ENCODE results near the gene ZNF536.

ZNF536 gene

DNA sequence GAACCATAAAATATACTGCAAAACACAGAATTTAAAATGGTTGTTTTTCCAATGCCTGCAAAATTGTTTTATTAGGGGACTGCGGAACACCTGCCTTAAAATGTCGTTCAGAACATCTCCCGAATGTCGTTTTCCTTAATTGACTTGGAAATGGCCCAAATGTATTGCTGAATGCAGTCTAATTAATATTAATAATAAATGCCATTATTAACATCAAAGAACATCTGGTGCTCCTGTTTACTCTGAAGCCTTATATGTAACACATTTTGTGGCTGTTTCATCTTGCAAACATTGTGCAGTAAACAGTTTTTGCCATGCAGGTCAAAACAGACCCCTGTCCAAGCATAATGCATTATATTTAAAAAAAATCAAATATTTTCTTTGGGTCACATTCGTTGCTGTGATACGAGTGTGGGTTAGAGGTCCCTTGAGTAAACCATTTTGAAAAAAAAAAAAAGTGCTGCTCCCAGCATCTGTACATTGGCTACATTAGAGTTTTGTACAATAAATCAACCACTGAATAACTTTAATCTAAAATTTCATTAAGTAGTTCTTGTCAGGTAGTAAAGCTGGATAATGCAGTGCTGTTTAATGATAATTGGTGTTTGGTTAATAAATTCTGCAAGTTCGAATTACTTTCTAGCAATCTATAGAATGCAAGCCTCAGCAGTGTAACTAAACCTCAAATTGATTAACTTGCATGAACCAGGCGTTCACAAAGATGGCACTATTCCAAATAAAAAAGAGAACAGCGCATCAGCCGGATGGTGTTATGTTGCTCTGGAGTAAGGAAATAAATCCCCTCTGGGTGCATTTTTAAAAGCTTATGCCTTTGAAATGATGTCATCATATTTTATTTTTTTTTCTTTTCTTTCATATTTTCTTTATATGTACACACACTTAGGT, 140.2 kb downstream of the ZNF536 start:
- DNase-seq (ENCODE audit: low read depth): no peak
- H3K36me3 ChIP-seq (ENCODE audit: control insufficient read depth, insufficient read depth, low read length, severe bottlenecking): no peaks in the 10 kb centered on the region
- no peak overlapping the region for H3K4me3 ChIP-seq (ENCODE audit: low read length)
- no peaks in the 10 kb centered on the region for H3K9me3 ChIP-seq (ENCODE audit: control insufficient read depth, low read length)
- H3K4me1 ChIP-seq (ENCODE audit: control insufficient read depth, insufficient read depth, low read length): no peaks in the 10 kb centered on the region
- peaks cover 8% of the 10 kb centered on the region for H3K27me3 ChIP-seq (replicated peaks; ENCODE audit: control insufficient read depth, insufficient read depth, low read length)
- H3K9ac ChIP-seq (ENCODE audit: low read length): no peak overlapping the region

DNA sequence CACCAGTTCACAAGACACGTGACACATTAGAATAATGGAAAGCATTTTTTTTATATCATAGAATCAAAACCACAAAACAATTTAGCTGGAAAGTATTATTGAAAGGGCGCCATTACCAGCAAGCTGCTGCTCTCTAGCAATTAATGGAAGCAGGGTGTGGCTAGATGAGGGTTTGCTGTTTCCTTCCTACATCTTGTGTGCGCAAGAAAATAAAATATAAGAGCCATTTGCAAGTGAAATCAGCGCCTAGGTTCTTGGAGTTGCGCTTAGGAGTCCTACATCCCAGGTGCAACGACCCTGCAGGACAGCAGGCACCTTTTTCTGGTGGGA, 140.9 kb downstream of the ZNF536 start:
- Histone ChIP-seq H3K4me1 (ENCODE audit: control insufficient read depth, insufficient read depth, low read length) (no peaks in the 10 kb centered on the region), H3K9ac (ENCODE audit: low read length) (no peak overlapping the region), H3K36me3 (ENCODE audit: control insufficient read depth, insufficient read depth, low read length, severe bottlenecking) (no peaks in the 10 kb centered on the region), H3K27me3 (replicated peaks; ENCODE audit: control insufficient read depth, insufficient read depth, low read length) (peaks cover 8% of the 10 kb centered on the region), H3K4me3 (ENCODE audit: low read length) (no peak overlapping the region), H3K9me3 (ENCODE audit: control insufficient read depth, low read length) (no peaks in the 10 kb centered on the region)
- DNase-seq (ENCODE audit: low read depth): no peak

DNA sequence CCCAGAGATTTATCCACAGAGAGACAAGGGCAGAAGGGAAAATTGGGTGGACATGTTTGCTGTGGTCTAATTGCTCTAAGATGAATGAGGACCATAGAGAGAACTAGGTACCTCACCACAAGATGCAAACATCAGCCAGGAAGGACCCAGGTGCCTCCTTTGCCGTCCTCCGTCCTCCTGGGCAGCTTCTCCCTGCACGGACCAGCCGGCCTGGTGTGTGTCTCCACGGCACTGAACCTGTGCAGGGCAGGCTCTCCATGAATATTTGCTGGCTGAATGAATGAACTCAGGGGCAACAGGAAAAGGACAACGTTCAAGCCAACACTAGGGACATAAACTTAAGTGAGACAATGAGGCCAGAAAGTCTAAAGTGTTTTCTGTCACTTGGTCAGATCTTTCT, 143.9 kb downstream of the ZNF536 start:
- Histone ChIP-seq H3K9ac (ENCODE audit: low read length) (no peak overlapping the region), H3K27me3 (replicated peaks; ENCODE audit: control insufficient read depth, insufficient read depth, low read length) (peaks cover 1% of the 10 kb centered on the region), H3K4me3 (ENCODE audit: low read length) (no peak overlapping the region), H3K36me3 (ENCODE audit: control insufficient read depth, insufficient read depth, low read length, severe bottlenecking) (no peaks in the 10 kb centered on the region), H3K4me1 (ENCODE audit: control insufficient read depth, insufficient read depth, low read length) (no peaks in the 10 kb centered on the region), H3K9me3 (ENCODE audit: control insufficient read depth, low read length) (no peaks in the 10 kb centered on the region)
- DNase-seq (ENCODE audit: low read depth): no peak

DNA sequence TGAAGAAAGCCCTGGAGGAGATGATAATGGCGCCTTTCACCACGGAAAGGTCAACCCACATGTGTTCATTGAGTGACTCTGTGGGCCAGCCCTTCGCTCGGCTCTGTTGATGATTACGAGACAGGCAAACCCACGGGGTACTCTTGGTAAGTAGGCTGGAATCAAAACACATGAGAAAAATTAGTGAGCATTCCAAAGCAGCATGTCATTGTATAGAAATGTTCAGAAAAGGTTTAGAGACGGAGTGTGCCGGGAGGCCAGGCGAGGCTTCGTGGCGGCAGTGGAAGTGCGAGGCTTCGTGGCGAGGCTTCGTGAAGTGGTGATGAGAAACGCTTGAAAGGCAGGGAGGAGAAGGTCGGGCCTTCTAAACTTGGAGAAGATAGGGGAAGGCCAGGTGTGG, 144.3 kb downstream of the ZNF536 start:
- Histone ChIP-seq H3K36me3 (ENCODE audit: control insufficient read depth, insufficient read depth, low read length, severe bottlenecking) (no peaks in the 10 kb centered on the region), H3K9ac (ENCODE audit: low read length) (no peak overlapping the region), H3K9me3 (ENCODE audit: control insufficient read depth, low read length) (no peaks in the 10 kb centered on the region), H3K27me3 (replicated peaks; ENCODE audit: control insufficient read depth, insufficient read depth, low read length) (no peaks in the 10 kb centered on the region), H3K4me3 (ENCODE audit: low read length) (no peak overlapping the region), H3K4me1 (ENCODE audit: control insufficient read depth, insufficient read depth, low read length) (no peaks in the 10 kb centered on the region)
- no peak for DNase-seq (ENCODE audit: low read depth)

DNA sequence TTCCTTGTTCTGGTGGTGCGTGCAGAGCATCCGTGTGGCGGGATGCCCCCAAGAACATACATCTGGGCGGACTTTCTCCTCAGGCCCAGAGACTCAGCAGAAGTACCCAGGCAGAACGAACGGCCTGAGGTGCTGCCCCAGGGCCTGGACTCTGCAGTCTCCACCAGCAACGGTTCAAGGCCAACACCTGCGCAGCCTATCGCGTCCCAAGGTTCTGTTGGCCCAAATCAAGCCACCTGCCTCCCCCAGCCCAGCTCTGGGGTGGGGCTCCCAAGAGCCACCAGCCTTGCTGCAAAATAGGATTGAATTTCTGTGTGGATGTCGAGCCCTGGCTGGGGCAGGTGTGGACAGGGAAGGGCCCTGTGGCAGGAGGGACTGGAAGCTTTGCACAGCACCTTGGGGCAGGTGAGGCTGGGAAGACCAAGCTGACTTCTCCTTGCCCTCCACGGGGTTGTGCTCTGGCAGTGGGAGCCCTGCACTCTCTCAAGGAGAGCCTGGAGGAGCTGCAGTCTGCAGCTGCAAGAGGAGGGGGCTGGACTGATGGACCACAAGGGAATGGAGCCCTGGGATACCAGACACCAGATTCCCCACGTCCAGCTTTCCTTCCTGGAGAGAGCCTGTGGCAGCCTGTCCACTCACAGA, 146.9 kb downstream of the ZNF536 start:
- DNase-seq (ENCODE audit: low read depth): no peak
- Histone ChIP-seq H3K4me3 (ENCODE audit: low read length) (no peak overlapping the region), H3K27me3 (replicated peaks; ENCODE audit: control insufficient read depth, insufficient read depth, low read length) (no peaks in the 10 kb centered on the region), H3K9me3 (ENCODE audit: control insufficient read depth, low read length) (no peaks in the 10 kb centered on the region), H3K9ac (ENCODE audit: low read length) (no peak overlapping the region), H3K36me3 (ENCODE audit: control insufficient read depth, insufficient read depth, low read length, severe bottlenecking) (no peaks in the 10 kb centered on the region), H3K4me1 (ENCODE audit: control insufficient read depth, insufficient read depth, low read length) (no peaks in the 10 kb centered on the region)

DNA sequence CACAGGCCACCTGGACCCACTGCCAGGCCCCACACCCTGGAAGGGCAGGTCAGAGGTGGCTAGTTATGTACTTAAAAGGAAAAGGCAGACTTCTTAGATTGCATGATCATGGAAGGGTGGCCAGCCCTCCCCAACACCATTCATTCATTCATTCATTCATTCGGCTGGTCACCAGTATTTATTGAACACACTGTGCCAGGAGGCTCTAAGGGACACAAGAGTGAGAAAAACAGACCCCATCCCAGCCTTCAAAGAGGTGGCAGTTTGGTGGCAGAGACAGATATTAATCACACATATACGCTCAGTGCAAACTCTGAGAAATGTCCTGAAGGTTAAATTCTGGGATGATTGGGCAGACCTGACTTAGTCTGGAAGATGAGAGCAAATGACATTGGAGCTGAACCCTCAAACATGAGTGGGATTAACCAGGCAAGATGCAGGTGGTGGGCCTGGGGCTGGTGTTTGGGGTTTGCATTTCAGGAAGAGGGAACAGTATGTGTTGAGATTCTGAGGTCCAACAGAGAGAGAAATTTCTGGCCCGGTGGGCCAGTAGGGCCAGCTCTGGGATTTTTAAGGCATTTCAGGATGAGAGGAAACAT, 147.5 kb downstream of the ZNF536 start:
- no peak for DNase-seq (ENCODE audit: low read depth)
- H3K4me1 ChIP-seq (ENCODE audit: control insufficient read depth, insufficient read depth, low read length): no peaks in the 10 kb centered on the region
- no peaks in the 10 kb centered on the region for H3K36me3 ChIP-seq (ENCODE audit: control insufficient read depth, insufficient read depth, low read length, severe bottlenecking)
- no peaks in the 10 kb centered on the region for H3K27me3 ChIP-seq (replicated peaks; ENCODE audit: control insufficient read depth, insufficient read depth, low read length)
- H3K4me3 ChIP-seq (ENCODE audit: low read length): no peak overlapping the region
- no peaks in the 10 kb centered on the region for H3K9me3 ChIP-seq (ENCODE audit: control insufficient read depth, low read length)
- H3K9ac ChIP-seq (ENCODE audit: low read length): no peak overlapping the region

DNA sequence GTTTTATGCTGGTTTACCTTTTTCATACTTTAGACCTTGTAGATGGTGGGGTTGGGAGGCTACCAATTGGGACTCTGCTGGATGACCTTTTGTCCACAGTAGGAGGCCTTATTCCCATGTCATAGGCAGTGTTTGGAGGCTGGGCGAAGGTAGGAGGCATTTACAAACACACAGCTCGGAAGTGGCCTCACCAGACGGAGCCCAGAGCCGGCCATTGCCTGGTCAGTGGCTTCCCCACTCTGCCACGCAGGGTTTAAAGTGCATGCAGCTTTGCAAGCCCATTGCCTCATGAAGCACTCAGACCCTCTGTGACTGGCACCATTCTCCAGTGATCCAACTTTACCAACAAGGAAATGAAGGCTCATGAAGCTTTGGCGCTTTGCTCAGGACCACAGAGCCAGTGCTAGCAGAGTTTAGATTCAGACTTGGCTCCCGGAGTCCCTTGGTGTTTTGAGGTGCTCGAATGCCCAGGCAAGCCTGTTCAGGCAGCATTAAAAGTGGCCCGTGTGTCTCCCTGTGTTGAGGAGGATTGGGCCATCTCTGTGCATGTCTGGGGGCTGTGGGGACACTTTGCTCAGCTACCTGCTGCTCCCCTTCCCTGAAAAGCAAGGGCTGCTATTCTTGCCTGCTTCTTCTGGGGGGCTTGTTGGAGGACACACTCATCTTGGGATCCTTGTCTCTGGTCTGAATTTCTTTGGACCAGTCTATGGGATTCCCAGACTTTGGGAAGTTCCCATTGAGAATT, 148.7 kb downstream of the ZNF536 start:
- H3K9me3 ChIP-seq (ENCODE audit: control insufficient read depth, low read length): no peaks in the 10 kb centered on the region
- no peaks in the 10 kb centered on the region for H3K27me3 ChIP-seq (replicated peaks; ENCODE audit: control insufficient read depth, insufficient read depth, low read length)
- no peak overlapping the region for H3K4me3 ChIP-seq (ENCODE audit: low read length)
- H3K9ac ChIP-seq (ENCODE audit: low read length): no peak overlapping the region
- DNase-seq (ENCODE audit: low read depth): no peak
- no peaks in the 10 kb centered on the region for H3K4me1 ChIP-seq (ENCODE audit: control insufficient read depth, insufficient read depth, low read length)
- H3K36me3 ChIP-seq (ENCODE audit: control insufficient read depth, insufficient read depth, low read length, severe bottlenecking): no peaks in the 10 kb centered on the region

DNA sequence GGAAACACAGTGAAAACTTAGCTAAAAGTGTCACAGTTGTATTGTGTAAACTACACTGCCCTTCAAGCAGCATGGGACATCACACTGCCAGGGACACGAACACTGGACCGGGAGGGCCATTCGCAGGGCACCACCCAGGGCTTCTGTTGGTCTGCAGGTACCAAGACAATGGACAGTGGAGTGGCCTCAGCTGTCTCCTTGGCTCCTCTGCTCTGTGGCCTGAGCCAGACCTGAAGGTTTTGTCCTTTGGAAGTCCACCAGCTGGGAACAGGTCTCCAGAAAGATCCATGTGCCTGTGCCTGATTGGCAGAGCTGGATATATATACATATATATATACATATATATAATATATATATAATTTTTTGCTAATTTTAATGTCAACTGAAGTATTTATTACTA, 149.8 kb downstream of the ZNF536 start:
- DNase-seq (ENCODE audit: low read depth): no peak
- Histone ChIP-seq H3K9me3 (ENCODE audit: control insufficient read depth, low read length) (no peaks in the 10 kb centered on the region), H3K9ac (ENCODE audit: low read length) (no peak overlapping the region), H3K4me1 (ENCODE audit: control insufficient read depth, insufficient read depth, low read length) (no peaks in the 10 kb centered on the region), H3K27me3 (replicated peaks; ENCODE audit: control insufficient read depth, insufficient read depth, low read length) (no peaks in the 10 kb centered on the region), H3K4me3 (ENCODE audit: low read length) (no peak overlapping the region), H3K36me3 (ENCODE audit: control insufficient read depth, insufficient read depth, low read length, severe bottlenecking) (no peaks in the 10 kb centered on the region)

DNA sequence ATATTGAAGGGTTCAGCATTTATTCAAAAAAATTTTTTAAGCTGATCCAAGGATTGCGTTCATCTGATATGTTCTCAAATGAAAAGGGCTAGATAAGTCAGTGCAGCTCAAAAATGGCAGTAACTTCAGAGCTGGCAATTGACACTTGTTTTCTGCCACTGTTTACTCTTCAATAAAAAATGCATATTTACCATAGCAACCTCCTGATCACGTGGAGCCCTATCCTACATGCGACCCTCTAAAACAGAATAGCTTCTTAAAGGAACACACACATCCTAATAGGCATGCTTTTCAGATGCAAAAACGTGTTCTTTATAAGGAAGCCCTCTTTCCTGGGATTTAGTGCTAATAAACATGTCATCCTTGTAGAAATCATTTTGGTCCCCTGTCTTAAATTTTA, 150.2 kb downstream of the ZNF536 start:
- Histone ChIP-seq H3K36me3 (ENCODE audit: control insufficient read depth, insufficient read depth, low read length, severe bottlenecking) (no peaks in the 10 kb centered on the region), H3K4me3 (ENCODE audit: low read length) (no peak overlapping the region), H3K9ac (ENCODE audit: low read length) (no peak overlapping the region), H3K4me1 (ENCODE audit: control insufficient read depth, insufficient read depth, low read length) (no peaks in the 10 kb centered on the region), H3K27me3 (replicated peaks; ENCODE audit: control insufficient read depth, insufficient read depth, low read length) (no peaks in the 10 kb centered on the region), H3K9me3 (ENCODE audit: control insufficient read depth, low read length) (no peaks in the 10 kb centered on the region)
- DNase-seq (ENCODE audit: low read depth): no peak

DNA sequence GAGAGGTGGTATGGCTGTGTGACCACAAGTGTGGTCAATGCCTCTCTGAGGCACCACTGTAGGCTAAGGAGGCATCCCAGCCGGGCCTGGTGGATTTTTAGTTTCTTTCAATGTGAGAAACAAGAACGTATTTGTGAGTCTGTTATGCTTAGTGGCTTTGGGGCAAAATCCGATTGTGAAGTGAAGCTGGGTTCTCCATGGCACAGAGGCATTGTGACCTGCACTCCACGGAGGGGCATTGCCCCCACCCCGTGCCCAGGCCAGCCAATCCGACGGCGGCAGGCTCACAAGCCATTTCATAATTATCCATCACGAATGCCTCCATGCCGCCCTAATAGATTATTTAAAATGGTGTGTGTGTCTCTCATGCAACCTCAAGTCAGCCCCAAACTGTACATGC, 151.6 kb downstream of the ZNF536 start:
- no peaks in the 10 kb centered on the region for H3K27me3 ChIP-seq (replicated peaks; ENCODE audit: control insufficient read depth, insufficient read depth, low read length)
- no peak overlapping the region for H3K4me3 ChIP-seq (ENCODE audit: low read length)
- no peaks in the 10 kb centered on the region for H3K36me3 ChIP-seq (ENCODE audit: control insufficient read depth, insufficient read depth, low read length, severe bottlenecking)
- H3K9ac ChIP-seq (ENCODE audit: low read length): no peak overlapping the region
- DNase-seq (ENCODE audit: low read depth): no peak
- H3K4me1 ChIP-seq (ENCODE audit: control insufficient read depth, insufficient read depth, low read length): no peaks in the 10 kb centered on the region
- no peaks in the 10 kb centered on the region for H3K9me3 ChIP-seq (ENCODE audit: control insufficient read depth, low read length)

DNA sequence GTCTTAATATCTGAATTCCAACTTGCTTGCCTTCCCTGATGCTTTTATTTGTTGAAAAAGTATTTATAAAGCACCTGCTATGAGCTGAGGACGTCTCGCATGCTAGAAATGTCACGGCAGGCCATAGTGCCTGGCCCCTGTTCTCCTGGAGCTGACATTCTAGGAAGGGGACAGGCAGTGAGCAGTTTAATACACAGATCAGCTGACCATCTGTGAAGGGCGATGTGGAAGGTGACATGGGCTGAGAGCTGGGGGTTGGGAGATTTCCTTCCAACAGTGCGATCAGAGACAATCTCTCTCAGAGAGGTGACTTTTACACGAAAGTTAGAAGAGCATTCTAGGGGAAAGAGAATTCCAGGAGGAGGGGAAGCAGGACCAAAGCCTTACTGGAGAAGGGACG, 153.2 kb downstream of the ZNF536 start:
- Histone ChIP-seq H3K36me3 (ENCODE audit: control insufficient read depth, insufficient read depth, low read length, severe bottlenecking) (no peaks in the 10 kb centered on the region), H3K9ac (ENCODE audit: low read length) (no peak overlapping the region), H3K27me3 (replicated peaks; ENCODE audit: control insufficient read depth, insufficient read depth, low read length) (no peaks in the 10 kb centered on the region), H3K4me1 (ENCODE audit: control insufficient read depth, insufficient read depth, low read length) (no peaks in the 10 kb centered on the region), H3K4me3 (ENCODE audit: low read length) (no peak overlapping the region), H3K9me3 (ENCODE audit: control insufficient read depth, low read length) (no peaks in the 10 kb centered on the region)
- no peak for DNase-seq (ENCODE audit: low read depth)

All from adipocyte (in vitro differentiated cells).